IMR-90 (cell line): Measurements from ENCODE around the gene CACNA2D3. TPM values are rescaled to one million over a fixed set of nuclear protein-coding genes. Genes with fewer than 3 reads are reported as not detected.

ENCODE experiments used
- ATAC-seq: fragments of 200-7000 bp; cut with Tn5 transposase; 2 replicates; pipeline ENCODE4 v1.9.1; 2020; ENCODE audit warnings: low read depth, mild to moderate bottlenecking, moderate library complexity
- BruUV-seq: library from RNA; stranded (reverse); fragments of 400-500 nt; replicated peaks from 2 replicates; lab custom pipeline; 2021; lab: Mats Ljungman, UMichigan
- CTCF ChIA-PET: fragments of 300-600 bp; formaldehyde crosslinking; extraction: SDS; loops from one replicate; lab custom pipeline; 2021; ENCODE audit warnings: antibody characterized with exemption; lab: Yijun Ruan, JAX
- POLR2A ChIA-PET: fragments of 300-600 bp; sonication (Branson Sonifier 250); formaldehyde crosslinking; loops from one replicate; lab custom pipeline; 2022; ENCODE audit warnings: antibody characterized with exemption; ENCODE audit not compliant: unreplicated experiment; lab: Charles Lee
- DNase-seq: peaks from one replicate; pipeline ENCODE4 v3.0.0; 2013
- H2AFZ ChIP-seq: replicated peaks from 2 replicates; pipeline ENCODE3; 2013; ENCODE audit warnings: low read length, mild to moderate bottlenecking; ENCODE audit not compliant: poor library complexity
- H2AK5ac ChIP-seq: 2 replicates; pipeline ENCODE4 v1.6.1; 2013; ENCODE audit warnings: low read depth, low read length, inconsistent platforms
- H2AK9ac ChIP-seq: replicated peaks from 2 replicates; pipeline ENCODE3; 2013; ENCODE audit warnings: mild to moderate bottlenecking, low read depth, low read length, moderate library complexity; ENCODE audit not compliant: poor library complexity
- H2BK120ac ChIP-seq: 2 replicates; pipeline ENCODE4 v1.6.1; 2013; ENCODE audit warnings: low read depth, low read length, inconsistent platforms
- H2BK15ac ChIP-seq: 3 replicates; pipeline ENCODE4 v1.6.1; 2013; ENCODE audit warnings: low read depth, low read length, inconsistent platforms
- H2BK20ac ChIP-seq: 2 replicates; pipeline ENCODE4 v1.6.1; 2013; ENCODE audit warnings: low read depth, mild to moderate bottlenecking, inconsistent platforms, low read length, moderate library complexity
- H2BK5ac ChIP-seq: 2 replicates; pipeline ENCODE4 v1.6.1; 2013; ENCODE audit warnings: mild to moderate bottlenecking, low read depth, low read length, inconsistent platforms; ENCODE audit not compliant: poor library complexity, severe bottlenecking
- H3K14ac ChIP-seq: replicated peaks from 2 replicates; pipeline ENCODE4 v1.6.1; 2013; ENCODE audit warnings: low read depth, low read length, inconsistent platforms
- H3K18ac ChIP-seq: 2 replicates; pipeline ENCODE4 v1.6.1; 2013; ENCODE audit warnings: low read depth, low read length, control low read depth
- H3K23ac ChIP-seq: 2 replicates; pipeline ENCODE4 v1.6.1; 2013; ENCODE audit warnings: low read depth, low read length, inconsistent platforms
- H3K27ac ChIP-seq: 2 replicates; pipeline ENCODE4 v1.5.1; 2013; ENCODE audit warnings: mild to moderate bottlenecking, control low read depth, low read length; ENCODE audit not compliant: insufficient read depth
- H3K27me3 ChIP-seq: 2 replicates; pipeline ENCODE4 v1.6.1; 2013; ENCODE audit warnings: low read length; ENCODE audit not compliant: control insufficient read depth, insufficient read depth
- H3K36me3 ChIP-seq: 2 replicates; pipeline ENCODE4 v1.6.1; 2013; ENCODE audit warnings: low read length, mixed read lengths; ENCODE audit not compliant: control insufficient read depth, insufficient read depth
- H3K4ac ChIP-seq: 2 replicates; pipeline ENCODE4 v1.6.1; 2013; ENCODE audit warnings: low read depth, low read length, inconsistent platforms
- H3K4me1 ChIP-seq: 2 replicates; pipeline ENCODE4 v1.6.1; 2013; ENCODE audit warnings: low read length, mixed read lengths; ENCODE audit not compliant: control insufficient read depth, insufficient read depth
- H3K4me2 ChIP-seq: 2 replicates; pipeline ENCODE4 v1.6.1; 2013; ENCODE audit warnings: low read depth, mild to moderate bottlenecking, control low read depth, low read length, moderate library complexity
- H3K4me3 ChIP-seq: 2 replicates; pipeline ENCODE4 v1.5.1; 2013; ENCODE audit warnings: low read depth, mild to moderate bottlenecking, control low read depth, low read length, moderate library complexity; ENCODE audit not compliant: insufficient read depth
- H3K56ac ChIP-seq: 2 replicates; pipeline ENCODE4 v1.6.1; 2013; ENCODE audit warnings: low read length, inconsistent platforms; ENCODE audit not compliant: insufficient read depth; ENCODE audit errors: extremely low read depth
- H3K79me1 ChIP-seq, 2 experiments: 2 replicates each; pipeline ENCODE4 v1.6.1; 2013; ENCODE audit warnings: low read length in 2 of 2, inconsistent platforms in 1 of 2, low read depth in 1 of 2
- H3K9ac ChIP-seq: 2 replicates; pipeline ENCODE4 v1.6.1; 2013; ENCODE audit warnings: low read depth, low read length, control low read depth
- H3K9me1 ChIP-seq: 2 replicates; pipeline ENCODE4 v1.6.1; 2013; ENCODE audit warnings: low read length, inconsistent platforms; ENCODE audit not compliant: insufficient read depth
- H3K9me3 ChIP-seq: 2 replicates; pipeline ENCODE4 v1.6.1; 2013; ENCODE audit warnings: low read length; ENCODE audit not compliant: control insufficient read depth, insufficient read depth
- H4K20me1 ChIP-seq: 2 replicates; pipeline ENCODE4 v1.6.1; 2013; ENCODE audit warnings: low read length, inconsistent platforms; ENCODE audit not compliant: insufficient read depth
- H4K5ac ChIP-seq: 2 replicates; pipeline ENCODE4 v1.6.1; 2013; ENCODE audit warnings: mild to moderate bottlenecking, low read depth, low read length, control low read depth
- H4K8ac ChIP-seq, 2 experiments: 2 replicates each; pipeline ENCODE4 v1.6.1; 2013; ENCODE audit warnings: low read depth in 2 of 2, low read length in 2 of 2, control low read depth in 1 of 2, inconsistent platforms in 1 of 2
- H4K91ac ChIP-seq: 2 replicates; pipeline ENCODE4 v1.6.1; 2013; ENCODE audit warnings: low read depth, low read length, inconsistent platforms; ENCODE audit not compliant: insufficient read depth
- BHLHE40 ChIP-seq: fragments of 150-350 bp; IDR thresholded peaks from 2 replicates; pipeline ENCODE4 v1.6.1; 2016; ENCODE audit warnings: mild to moderate bottlenecking, low read depth, low read length
- CEBPB ChIP-seq: IDR thresholded peaks from 2 replicates; pipeline ENCODE4 v1.6.1; 2012; ENCODE audit warnings: low read depth, low read length, improper control_type of control experiment
- CHD1 ChIP-seq: IDR thresholded peaks from 2 replicates; pipeline ENCODE4 v1.6.1; 2012; ENCODE audit warnings: low read depth, low read length, improper control_type of control experiment
- CTCF ChIP-seq: conservative IDR thresholded peaks from 2 replicates; pipeline ENCODE4 v1.5.1; 2012; ENCODE audit warnings: mild to moderate bottlenecking, low read depth, low read length, improper control_type of control experiment
- ELK1 ChIP-seq: fragments of 150-350 bp; IDR thresholded peaks from 2 replicates; pipeline ENCODE4 v1.6.1; 2016; ENCODE audit warnings: low read depth, mild to moderate bottlenecking, low read length, moderate library complexity, borderline replicate concordance
- FOS ChIP-seq: fragments of 150-350 bp; IDR thresholded peaks from 2 replicates; pipeline ENCODE4 v1.6.1; 2016; ENCODE audit warnings: low read depth, low read length
- MAFK ChIP-seq: IDR thresholded peaks from 2 replicates; pipeline ENCODE4 v1.6.1; 2012; ENCODE audit warnings: low read depth, low read length, improper control_type of control experiment
- MAZ ChIP-seq: IDR thresholded peaks from 2 replicates; pipeline ENCODE4 v1.6.1; 2012; ENCODE audit warnings: low read depth, mild to moderate bottlenecking, low read length, improper control_type of control experiment, moderate library complexity, borderline replicate concordance
- MXI1 ChIP-seq: IDR thresholded peaks from 2 replicates; pipeline ENCODE4 v1.6.1; 2012; ENCODE audit warnings: low read depth, mild to moderate bottlenecking, low read length, moderate library complexity, borderline replicate concordance
- NFE2L2 ChIP-seq: fragments of 150-350 bp; IDR thresholded peaks from 2 replicates; pipeline ENCODE4 v1.6.1; 2016; ENCODE audit warnings: low read depth, mild to moderate bottlenecking, low read length
- POLR2A ChIP-seq: IDR thresholded peaks from 2 replicates; pipeline ENCODE4 v1.6.1; 2012; ENCODE audit warnings: mild to moderate bottlenecking, low read depth, low read length
- RAD21 ChIP-seq: IDR thresholded peaks from 2 replicates; pipeline ENCODE4 v1.6.1; 2012; ENCODE audit warnings: low read length, improper control_type of control experiment
- RCOR1 ChIP-seq: IDR thresholded peaks from 2 replicates; pipeline ENCODE4 v1.6.1; 2012; ENCODE audit warnings: mild to moderate bottlenecking, low read length, improper control_type of control experiment; ENCODE audit not compliant: insufficient replicate concordance
- RFX5 ChIP-seq: IDR thresholded peaks from 2 replicates; pipeline ENCODE4 v1.8.0; 2012; ENCODE audit warnings: low read depth, mild to moderate bottlenecking, low read length, moderate library complexity
- SMC3 ChIP-seq: fragments of 150-350 bp; IDR thresholded peaks from 2 replicates; pipeline ENCODE4 v1.6.1; 2016; ENCODE audit warnings: low read depth, mild to moderate bottlenecking, antibody characterized with exemption, low read length, moderate library complexity
- USF2 ChIP-seq: fragments of 150-350 bp; IDR thresholded peaks from 2 replicates; pipeline ENCODE4 v1.6.1; 2017; ENCODE audit warnings: mild to moderate bottlenecking, antibody characterized with exemption, low read length, low read depth
- WGBS, 2 experiments: methylation state at CpG; one replicate each; pipeline versions ENCODE4 v1.1.5 to v1.1.7; 2013; ENCODE audit warnings: missing lambda C conversion rate in 2 of 2; ENCODE audit not compliant: insufficient read length in 1 of 2; ENCODE audit errors: extremely low coverage in 2 of 2; 5-methylcytosine and 5-hydroxymethylcytosine counted together
- dilution Hi-C: fragments of 300-500 bp; cut with HindIII; formaldehyde crosslinking; loops from one replicate; pipeline ENCODE4 v1.14.3; 2018; ENCODE audit warnings: low sequenced_read_pairs; ENCODE audit not compliant: unreplicated experiment
- in situ Hi-C: fragments of 300-500 bp; cut with MboI; formaldehyde crosslinking; loops from 3 replicates; pipeline ENCODE4 v1.14.3; 2019; ENCODE audit warnings: low sequenced_read_pairs, inconsistent platforms, mixed read lengths
- intact Hi-C: fragments of 100-400 bp; cut with micrococcal nuclease; formaldehyde crosslinking; loops from 2 replicates; pipeline ENCODE4 v1.10.0; 2022
- polyA plus RNA-seq, 3 experiments: library from polyadenylated mRNA; depleted of rRNA; stranded (reverse); fragments of >200 nt; gene quantifications; 2 replicates each; pipeline ENCODE4 v1.2.3, GENCODE V29; 2012; ENCODE audit warnings: low replicate concordance in 1 of 3
- total RNA-seq: library from RNA; depleted of rRNA; stranded (reverse); fragments of >200 nt; gene quantifications from 2 replicates; pipeline ENCODE4 v1.2.3, GENCODE V29; 2012

The CACNA2D3 gene
- total and polyA plus RNA-seq, 2 of the 4 experiments (the other 2 are of a cell fraction), result 0.36 to 0.41 TPM

- Histone ChIP-seq H2BK20ac (no peak overlapping the region), H2AFZ (no peak overlapping the region), H3K18ac (no peak overlapping the region), H3K4me2 (no peak overlapping the region), H3K23ac (no peak overlapping the region), H3K9me3 (no peaks in the 10 kb centered on the region), H3K27me3 (no peaks in the 10 kb centered on the region), H3K36me3 (no peaks in the 10 kb centered on the region), H4K91ac (no peak overlapping the region), H3K4me3 (no peak overlapping the region), H4K8ac (no peak overlapping the region), H3K9ac (no peak overlapping the region), H3K56ac (no peak overlapping the region), H2AK5ac (no peak overlapping the region), H4K20me1 (no peaks in the 10 kb centered on the region), H2BK5ac (no peak overlapping the region), H3K9me1 (peaks cover 13% of the 10 kb centered on the region), H3K4me1 (peaks cover 16% of the 10 kb centered on the region), H3K4ac (no peak overlapping the region), H3K79me1 (no peaks in the 10 kb centered on the region), H4K5ac (no peak overlapping the region), H3K27ac (no peak overlapping the region), H2BK120ac (no peak overlapping the region), H3K14ac (no peak overlapping the region; the same call in 1 of the 2 replicates), H2BK15ac (0 out of 3 replicates have a peak overlapping the region, but pooled peaks have one; percentile 6), H2AK9ac (no peak overlapping the region)
- ATAC-seq (no peak), DNase-seq (no peak)
- dilution Hi-C loops, result no loop called here
- in situ Hi-C loops, result no loop called here
- no peak for TF ChIP-seq RFX5
- no peak for TF ChIP-seq CEBPB
- TF ChIP-seq CHD1, result no peak
- no peak for TF ChIP-seq RCOR1
- no peak for TF ChIP-seq MXI1
- no peak for TF ChIP-seq RAD21
- no peak for TF ChIP-seq FOS
- no peak for TF ChIP-seq POLR2A
- no peak for TF ChIP-seq MAZ
- TF ChIP-seq SMC3, result no peak
- no peak for TF ChIP-seq MAFK
- TF ChIP-seq CTCF, result no peak
- TF ChIP-seq USF2, result no peak
- no peak for TF ChIP-seq ELK1
- no peak for TF ChIP-seq NFE2L2
- TF ChIP-seq BHLHE40, result no peak
- BruUV-seq, result no TSS peak
- intact Hi-C loops, result no loop called here
- 100% methylated on average over 4 of the region's 4 CpGs; no CpG with 5 or more reads in 1 of the 2 experiments for WGBS, 2 experiments
- ChIA-PET POLR2A (no interaction called here), CTCF (no interaction called here)
Measured at GRCh38 chr3:54895613-54896012, 773.3 kb downstream of the CACNA2D3 start.
